SH-SY5Y (cell line): ENCODE data around the gene RFC2.

Experiments
- GATA2 ChIP-seq: IDR thresholded peaks from 2 replicates; pipeline ENCODE4 v1.6.1; 2011; ENCODE audit warnings: mild to moderate bottlenecking, low read depth, low read length
- GATA3 ChIP-seq: IDR thresholded peaks from 2 replicates; pipeline ENCODE4 v1.6.1; 2011; ENCODE audit warnings: low read depth, mild to moderate bottlenecking, low read length, moderate library complexity

- no peak for TF ChIP-seq GATA3
- no peak for TF ChIP-seq GATA2
These were observed 30.6 kb upstream of the RFC2 start for GRCh38 chr7:74284781-74285259.
